ENCODE results near the gene ABLIM1.

The ABLIM1 gene

GRCh38 chr10:114498413-114499111, 159.5 kb downstream of the ABLIM1 start:
- H3K4me2 ChIP-seq (ENCODE audit: low read length), result peak overlapping the region; percentile 64
- TF ChIP-seq, protein P1, sequence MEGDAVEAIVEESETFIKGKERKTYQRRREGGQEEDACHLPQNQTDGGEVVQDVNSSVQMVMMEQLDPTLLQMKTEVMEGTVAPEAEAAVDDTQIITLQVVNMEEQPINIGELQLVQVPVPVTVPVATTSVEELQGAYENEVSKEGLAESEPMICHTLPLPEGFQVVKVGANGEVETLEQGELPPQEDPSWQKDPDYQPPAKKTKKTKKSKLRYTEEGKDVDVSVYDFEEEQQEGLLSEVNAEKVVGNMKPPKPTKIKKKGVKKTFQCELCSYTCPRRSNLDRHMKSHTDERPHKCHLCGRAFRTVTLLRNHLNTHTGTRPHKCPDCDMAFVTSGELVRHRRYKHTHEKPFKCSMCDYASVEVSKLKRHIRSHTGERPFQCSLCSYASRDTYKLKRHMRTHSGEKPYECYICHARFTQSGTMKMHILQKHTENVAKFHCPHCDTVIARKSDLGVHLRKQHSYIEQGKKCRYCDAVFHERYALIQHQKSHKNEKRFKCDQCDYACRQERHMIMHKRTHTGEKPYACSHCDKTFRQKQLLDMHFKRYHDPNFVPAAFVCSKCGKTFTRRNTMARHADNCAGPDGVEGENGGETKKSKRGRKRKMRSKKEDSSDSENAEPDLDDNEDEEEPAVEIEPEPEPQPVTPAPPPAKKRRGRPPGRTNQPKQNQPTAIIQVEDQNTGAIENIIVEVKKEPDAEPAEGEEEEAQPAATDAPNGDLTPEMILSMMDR (IDR thresholded peaks at IDR 0.05; ENCODE audit: low read depth, low read length), result no peak
- TF ChIP-seq EZH2phosphoT487 (IDR thresholded peaks at IDR 0.05; ENCODE audit: low read depth), result no peak
- 0 out of 2 replicates have a peak overlapping the region, but pooled peaks have one; percentile 25 for H2AFZ ChIP-seq (ENCODE audit: low read depth, low read length)
- H3K79me2 ChIP-seq (ENCODE audit: low read length), result peaks cover 10% of the 10 kb centered on the region; the same call in 1 of the 2 replicates
- H3K4me1 ChIP-seq (ENCODE audit: low read length), result peaks cover 38% of the 10 kb centered on the region
- H3K36me3 ChIP-seq (replicated peaks; ENCODE audit: low read depth, low read length), result no peaks in the 10 kb centered on the region
- no peaks in the 10 kb centered on the region for H3K27me3 ChIP-seq (ENCODE audit: low read depth, low read length)
- no peaks in the 10 kb centered on the region for H3K9me3 ChIP-seq (ENCODE audit: insufficient read depth, low read length)
- H3K27ac ChIP-seq (ENCODE audit: low read length), result peak overlapping the region; percentile 87
- no peaks in the 10 kb centered on the region for H4K20me1 ChIP-seq (ENCODE audit: insufficient read depth, low read length)
- peak overlapping the region; percentile 51 for H3K9ac ChIP-seq (ENCODE audit: low read length)
- peak overlapping the region; percentile 68 for H3K4me3 ChIP-seq (ENCODE audit: low read length)

DNA sequence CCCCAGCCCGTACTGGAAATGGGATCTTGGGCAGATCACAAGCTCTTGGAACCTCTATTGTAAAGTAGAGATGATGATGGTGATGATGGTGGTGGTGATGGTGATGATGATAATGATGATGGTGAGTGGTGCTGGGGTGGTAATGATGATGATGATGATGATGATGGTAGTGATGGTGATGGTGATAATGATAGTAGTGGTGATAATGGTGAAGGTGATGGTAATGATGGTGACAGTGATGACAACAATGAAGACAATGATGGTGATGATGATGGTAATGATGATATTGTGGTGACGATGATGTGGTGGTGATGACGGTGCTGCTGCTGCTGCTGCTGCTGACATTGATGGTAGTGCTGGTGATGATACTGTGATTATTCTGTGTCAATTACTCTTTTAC, 162.8 kb downstream of the ABLIM1 start:
- H3K9me3 ChIP-seq (ENCODE audit: insufficient read depth, low read length), result no peaks in the 10 kb centered on the region
- H3K4me2 ChIP-seq (ENCODE audit: low read length), result no peak overlapping the region
- no peaks in the 10 kb centered on the region for H3K36me3 ChIP-seq (replicated peaks; ENCODE audit: low read depth, low read length)
- no peaks in the 10 kb centered on the region for H3K27me3 ChIP-seq (ENCODE audit: low read depth, low read length)
- no peak overlapping the region for H3K27ac ChIP-seq (ENCODE audit: low read length)
- H3K79me2 ChIP-seq (ENCODE audit: low read length), result peaks cover 9% of the 10 kb centered on the region
- TF ChIP-seq, protein P1 (IDR thresholded peaks at IDR 0.05; ENCODE audit: low read depth, low read length), result no peak
- TF ChIP-seq EZH2phosphoT487 (IDR thresholded peaks at IDR 0.05; ENCODE audit: low read depth), result no peak
- no peak overlapping the region for H3K4me3 ChIP-seq (ENCODE audit: low read length)
- no peak overlapping the region for H3K9ac ChIP-seq (ENCODE audit: low read length)
- peaks cover 44% of the 10 kb centered on the region for H3K4me1 ChIP-seq (ENCODE audit: low read length)
- H4K20me1 ChIP-seq (ENCODE audit: insufficient read depth, low read length), result no peaks in the 10 kb centered on the region
- no peak overlapping the region for H2AFZ ChIP-seq (ENCODE audit: low read depth, low read length)

DNA sequence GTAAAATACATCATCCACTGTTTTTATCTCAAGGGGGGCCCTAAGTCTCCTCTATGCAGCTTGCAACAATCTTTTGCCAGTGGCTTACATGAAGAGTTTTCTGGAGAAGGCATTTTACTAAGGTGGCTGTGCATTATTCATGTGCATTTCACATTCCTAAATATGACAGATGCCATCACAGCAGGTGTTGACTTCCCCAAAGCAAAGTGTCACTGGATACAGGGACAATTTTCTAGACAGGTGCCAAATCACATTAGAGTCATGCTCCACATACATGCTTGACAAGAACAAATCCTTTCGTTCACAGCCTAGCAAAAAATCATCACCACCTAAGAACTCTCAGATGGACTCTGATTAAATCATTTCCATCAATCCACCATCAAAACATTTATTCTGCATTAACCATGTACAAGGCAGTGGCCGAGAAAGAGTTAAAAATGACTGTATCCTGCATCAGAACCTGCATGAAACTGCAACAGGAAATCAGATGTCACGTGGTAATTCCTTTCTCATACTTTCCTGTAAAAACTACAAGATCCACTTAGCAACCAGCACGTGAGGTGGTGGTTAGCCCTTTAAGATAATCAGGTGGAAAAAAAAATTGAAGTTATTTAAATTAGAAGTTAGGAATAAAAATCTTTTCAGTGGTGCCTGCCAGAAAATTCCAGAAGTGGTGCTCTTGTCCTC, 165.6 kb downstream of the ABLIM1 start:
- no peak overlapping the region for H3K9ac ChIP-seq (ENCODE audit: low read length)
- no peaks in the 10 kb centered on the region for H3K9me3 ChIP-seq (ENCODE audit: insufficient read depth, low read length)
- H3K36me3 ChIP-seq (replicated peaks; ENCODE audit: low read depth, low read length), result no peaks in the 10 kb centered on the region
- no peaks in the 10 kb centered on the region for H3K27me3 ChIP-seq (ENCODE audit: low read depth, low read length)
- H3K4me1 ChIP-seq (ENCODE audit: low read length), result peaks cover 16% of the 10 kb centered on the region
- TF ChIP-seq, protein P1 (IDR thresholded peaks at IDR 0.05; ENCODE audit: low read depth, low read length), result no peak
- TF ChIP-seq EZH2phosphoT487 (IDR thresholded peaks at IDR 0.05; ENCODE audit: low read depth), result no peak
- H3K4me3 ChIP-seq (ENCODE audit: low read length), result no peak overlapping the region
- no peaks in the 10 kb centered on the region for H4K20me1 ChIP-seq (ENCODE audit: insufficient read depth, low read length)
- no peak overlapping the region for H3K27ac ChIP-seq (ENCODE audit: low read length)
- no peak overlapping the region for H2AFZ ChIP-seq (ENCODE audit: low read depth, low read length)
- no peak overlapping the region for H3K4me2 ChIP-seq (ENCODE audit: low read length)
- H3K79me2 ChIP-seq (ENCODE audit: low read length), result peaks cover 3% of the 10 kb centered on the region; the same call in 1 of the 2 replicates

GRCh38 chr10:114491933-114492332, 166.1 kb downstream of the ABLIM1 start:
- H3K79me2 ChIP-seq (ENCODE audit: low read length), result peaks cover 3% of the 10 kb centered on the region; the same call in 1 of the 2 replicates
- no peaks in the 10 kb centered on the region for H3K36me3 ChIP-seq (replicated peaks; ENCODE audit: low read depth, low read length)
- no peak overlapping the region for H3K4me3 ChIP-seq (ENCODE audit: low read length)
- H3K4me2 ChIP-seq (ENCODE audit: low read length), result no peak overlapping the region
- H3K9me3 ChIP-seq (ENCODE audit: insufficient read depth, low read length), result no peaks in the 10 kb centered on the region
- no peaks in the 10 kb centered on the region for H3K27me3 ChIP-seq (ENCODE audit: low read depth, low read length)
- H4K20me1 ChIP-seq (ENCODE audit: insufficient read depth, low read length), result no peaks in the 10 kb centered on the region
- H3K9ac ChIP-seq (ENCODE audit: low read length), result no peak overlapping the region
- no peak overlapping the region for H3K27ac ChIP-seq (ENCODE audit: low read length)
- no peak overlapping the region for H2AFZ ChIP-seq (ENCODE audit: low read depth, low read length)
- peaks cover 12% of the 10 kb centered on the region for H3K4me1 ChIP-seq (ENCODE audit: low read length)
- TF ChIP-seq EZH2phosphoT487 (IDR thresholded peaks at IDR 0.05; ENCODE audit: low read depth), result no peak
- TF ChIP-seq, protein P1 (IDR thresholded peaks at IDR 0.05; ENCODE audit: low read depth, low read length), result no peak
